ENCODE data around the gene IPO9.

GRCh38 chr1:201795066-201795465 lies 33.9 kb upstream of the IPO9 start:
- TF ChIP-seq RUNX3 (IDR thresholded peaks at IDR 0.05; ENCODE audit: low read length), result no peak
- TF ChIP-seq POU2F2 (IDR thresholded peaks at IDR 0.05; ENCODE audit: borderline replicate concordance, low read depth, low read length), result no peak
- TF ChIP-seq REST (IDR thresholded peaks at IDR 0.05; ENCODE audit: low read depth, low read length), result no peak
- no peak for TF ChIP-seq SIX5 (IDR thresholded peaks at IDR 0.05; ENCODE audit: low read depth, low read length, severe bottlenecking)

Measured in GM12878 (cell line).